ENCODE measurements around the gene ALDH3A1.

ALDH3A1 gene

DNA sequence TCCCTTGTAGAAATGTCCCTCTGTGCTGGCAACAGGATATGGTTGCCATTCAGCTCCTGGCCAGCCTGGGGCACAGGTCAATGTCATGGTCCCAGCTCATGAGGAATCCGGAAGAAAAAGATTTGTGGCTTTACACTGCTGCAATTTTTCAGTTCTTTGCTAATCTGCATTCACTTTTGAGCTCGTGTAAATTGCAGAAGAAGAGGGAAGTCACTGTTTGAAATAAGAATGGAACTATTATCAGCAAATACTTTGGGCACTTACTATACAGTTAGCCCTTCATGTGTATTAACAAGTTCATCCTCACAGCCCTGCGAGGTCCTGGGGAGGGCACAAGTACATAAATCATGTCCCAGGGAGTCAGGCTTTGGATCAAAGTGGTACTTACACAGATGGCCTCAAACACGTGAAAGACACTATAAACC, 45.9 kb downstream of the ALDH3A1 start:
- DNase-seq = no peak

All from CD4-positive, alpha-beta T cell treated with Interleukin-10 for 1 hour (primary cell).